Measurements from ENCODE around the gene MC4R. TPM values are rescaled to one million over a fixed set of nuclear protein-coding genes. Genes with fewer than 3 reads are reported as not detected.

Gene MC4R
- total and polyA plus RNA-seq, 2 of the 4 experiments (the other 2 are of a cell fraction), result 0.14 to 0.18 TPM

GRCh38 chr18:60406721-60407120 lies 34.1 kb upstream of the MC4R start:
- in situ Hi-C loops (cut with MboI; ENCODE audit: low sequenced_read_pairs) (loop anchor here (25.0 kb wide), 1 partner anchor 569 kb away; no protein-coding TSS in a partner anchor), intact Hi-C loops (cut with micrococcal nuclease) (no loop called here), dilution Hi-C loops (cut with HindIII; ENCODE audit: low sequenced_read_pairs, unreplicated experiment) (no loop called here)
- Histone ChIP-seq H4K20me1 (ENCODE audit: insufficient read depth, low read length) (no peaks in the 10 kb centered on the region), H3K4me1 (ENCODE audit: control insufficient read depth, insufficient read depth, low read length) (no peaks in the 10 kb centered on the region), H3K9ac (ENCODE audit: low read depth, low read length) (no peak overlapping the region), H3K4me2 (ENCODE audit: low read depth, low read length) (no peak overlapping the region), H3K4ac (ENCODE audit: low read depth, low read length) (no peak overlapping the region), H2AK9ac (replicated peaks; ENCODE audit: low read depth, low read length, poor library complexity) (no peak overlapping the region), H2BK20ac (ENCODE audit: low read depth, low read length) (no peak overlapping the region), H3K9me1 (ENCODE audit: insufficient read depth, low read length) (no peaks in the 10 kb centered on the region), H4K5ac (ENCODE audit: low read depth, low read length) (no peak overlapping the region), H3K79me1 (ENCODE audit: low read depth in 1 of 2, low read length in 2 of 2) (no peaks in the 10 kb centered on the region), H2BK120ac (ENCODE audit: low read depth, low read length) (no peak overlapping the region), H4K8ac (ENCODE audit: low read depth in 2 of 2, low read length in 2 of 2) (no peak overlapping the region), H3K4me3 (ENCODE audit: insufficient read depth, low read depth, low read length) (no peak overlapping the region), H2AK5ac (ENCODE audit: low read depth, low read length) (no peak overlapping the region), H3K36me3 (ENCODE audit: control insufficient read depth, insufficient read depth, low read length) (no peaks in the 10 kb centered on the region), H3K56ac (ENCODE audit: extremely low read depth, insufficient read depth, low read length) (no peak overlapping the region), H4K91ac (ENCODE audit: insufficient read depth, low read depth, low read length) (no peak overlapping the region), H2BK15ac (ENCODE audit: low read depth, low read length) (no peak overlapping the region), H3K27me3 (ENCODE audit: control insufficient read depth, insufficient read depth, low read length) (no peaks in the 10 kb centered on the region; the same call in 1 of the 2 replicates), H2AFZ (replicated peaks; ENCODE audit: low read length, poor library complexity) (no peak overlapping the region), H3K27ac (ENCODE audit: insufficient read depth, low read length) (no peak overlapping the region), H2BK5ac (ENCODE audit: low read depth, low read length, poor library complexity, severe bottlenecking) (no peak overlapping the region), H3K9me3 (ENCODE audit: control insufficient read depth, insufficient read depth, low read length) (no peaks in the 10 kb centered on the region), H3K23ac (ENCODE audit: low read depth, low read length) (no peak overlapping the region), H3K18ac (ENCODE audit: low read depth, low read length) (no peak overlapping the region), H3K14ac (replicated peaks; ENCODE audit: low read depth, low read length) (no peak overlapping the region)
- TF ChIP-seq RFX5 (IDR thresholded peaks at IDR 0.05; ENCODE audit: low read depth, low read length), result no peak
- POLR2A ChIA-PET (ENCODE audit: unreplicated experiment), result no interaction called here
- CTCF ChIA-PET, result no interaction called here
- no CpG with 5 or more reads among the region's 2 CpGs for whole genome bisulfite sequencing, 2 experiments (ENCODE audit: extremely low coverage in 2 of 2, insufficient read length in 1 of 2)
- BruUV-seq (replicated peaks), result no TSS peak
- ATAC-seq (ENCODE audit: low read depth) (no peak), DNase-seq (no peak)
